Measurements from ENCODE around the gene COL20A1. TPM values are rescaled to one million over a fixed set of nuclear protein-coding genes. Genes with fewer than 3 reads are reported as not detected.

The COL20A1 gene

DNA sequence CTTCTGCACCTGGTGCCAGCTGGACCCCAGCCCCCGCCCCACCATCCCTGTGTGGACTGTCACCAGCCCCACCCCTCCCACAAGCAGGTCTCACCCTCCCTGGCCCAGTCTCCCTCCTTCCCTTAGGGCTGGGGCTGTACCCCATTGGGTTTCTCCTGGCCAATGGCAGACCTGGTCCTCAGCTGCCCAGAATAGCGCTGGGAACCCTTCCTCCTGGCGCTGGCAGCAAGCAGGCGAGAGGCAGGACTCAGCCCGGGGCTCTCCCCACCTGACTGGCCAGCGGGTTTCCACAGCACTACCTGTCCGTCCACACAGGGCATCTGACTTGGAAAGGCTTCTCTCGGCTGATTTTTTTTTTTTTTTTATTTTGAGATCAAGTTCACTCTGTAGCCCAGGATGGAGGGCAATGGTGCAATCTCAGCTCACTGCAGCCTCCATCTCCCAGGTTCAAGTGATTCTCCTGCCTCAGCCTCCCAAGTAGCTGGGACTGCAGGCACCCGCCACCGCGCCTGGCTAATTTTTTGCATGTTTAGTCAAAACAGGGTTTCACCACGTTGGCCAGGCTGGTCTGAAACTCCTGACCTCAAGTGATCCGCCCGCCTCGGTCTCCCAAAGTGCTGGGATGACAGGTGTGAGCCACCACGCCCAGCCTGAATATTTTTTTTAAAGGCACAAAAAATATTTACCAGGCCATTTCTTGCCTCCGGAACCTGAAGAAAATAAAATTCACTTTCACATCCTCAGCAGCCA lies 89.7 kb downstream of the COL20A1 start:
- no peak overlapping the region for H4K91ac ChIP-seq (ENCODE audit: low read length)
- WGBS = 80% methylated on average over 17 of the region's 17 CpGs

DNA sequence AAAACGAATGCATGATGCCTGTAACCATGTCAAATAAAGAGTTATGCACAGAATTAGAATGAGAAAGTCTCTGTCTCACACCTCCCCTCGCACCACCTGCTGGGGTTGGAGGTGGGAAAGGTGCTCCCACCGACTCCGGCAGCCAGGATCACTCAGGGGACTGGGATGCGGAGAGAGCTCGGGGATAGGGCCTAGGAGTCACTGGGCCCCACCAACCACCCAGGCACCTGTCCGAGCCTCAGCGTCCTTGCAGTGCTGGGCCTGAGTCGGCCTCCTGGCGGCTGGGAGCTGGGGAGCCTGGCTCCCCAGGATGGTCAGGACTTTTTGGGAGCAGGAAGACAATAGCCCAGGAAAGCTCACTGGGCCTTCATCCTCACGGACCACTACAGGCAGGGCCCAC lies 90.6 kb downstream of the COL20A1 start:
- H3K23ac ChIP-seq (ENCODE audit: low read length in 2 of 2) = no peak overlapping the region
- no peak overlapping the region for H3K14ac ChIP-seq (ENCODE audit: low read length in 2 of 2)

More for the DNA sequence above, 89.7 kb downstream of the COL20A1 start:
- Histone ChIP-seq H2BK15ac (ENCODE audit: low read depth, poor library complexity, severe bottlenecking) (no peak overlapping the region), H3K23ac (ENCODE audit: low read length in 2 of 2) (no peak overlapping the region), H3K4me3 (ENCODE audit: insufficient read depth in 1 of 2, low read depth in 1 of 2, low read length in 2 of 2) (no peak overlapping the region), H2BK12ac (ENCODE audit: low read length in 2 of 2) (no peak overlapping the region), H3K4ac (ENCODE audit: low read depth in 1 of 2, low read length in 2 of 2) (no peak overlapping the region), H3K14ac (ENCODE audit: low read length in 2 of 2) (no peak overlapping the region), H3K4me1 (ENCODE audit: control insufficient read depth, insufficient read depth, low read depth, low read length) (peaks cover 5% of the 10 kb centered on the region), H2AFZ (ENCODE audit: low read depth, low read length) (no peak overlapping the region), H3K4me2 (ENCODE audit: low read length, poor library complexity, severe bottlenecking) (no peak overlapping the region), H3K79me1 (replicated peaks; ENCODE audit: low read length, poor library complexity, severe bottlenecking) (no peaks in the 10 kb centered on the region), H3K9ac (ENCODE audit: low read length) (no peak overlapping the region), H2BK120ac (ENCODE audit: low read depth, low read length) (no peak overlapping the region), H3K27ac (ENCODE audit: low read length, poor library complexity, severe bottlenecking) (no peak overlapping the region), H4K8ac (ENCODE audit: low read length) (no peak overlapping the region), H3K36me3 (ENCODE audit: control insufficient read depth in 1 of 2, insufficient read depth in 2 of 2, low read depth in 1 of 2, low read length in 2 of 2) (no peaks in the 10 kb centered on the region), H3K9me3 (ENCODE audit: control insufficient read depth, low read length) (peaks cover 22% of the 10 kb centered on the region), H3K27me3 (ENCODE audit: control insufficient read depth in 1 of 2, insufficient read depth in 1 of 2, low read length in 2 of 2) (peaks cover 20 to 34% of the 10 kb centered on the region in 2 experiments), H2AK5ac (ENCODE audit: low read length, severe bottlenecking) (no peak overlapping the region), H3K18ac (ENCODE audit: low read depth in 1 of 2, low read length in 2 of 2) (no peak overlapping the region), H2BK5ac (ENCODE audit: low read depth, low read length, poor library complexity, severe bottlenecking) (no peak overlapping the region)
- no peak for DNase-seq

GRCh38 chr20:63384336-63384735 lies 91.3 kb downstream of the COL20A1 start:
- Histone ChIP-seq H3K27me3 (ENCODE audit: control insufficient read depth in 1 of 2, insufficient read depth in 1 of 2, low read length in 2 of 2) (peaks cover 8 to 22% of the 10 kb centered on the region in 2 experiments), H3K18ac (ENCODE audit: low read depth in 1 of 2, low read length in 2 of 2) (no peak overlapping the region), H2BK15ac (ENCODE audit: low read depth, poor library complexity, severe bottlenecking) (no peak overlapping the region), H2BK120ac (ENCODE audit: low read depth, low read length) (no peak overlapping the region), H3K27ac (ENCODE audit: low read length, poor library complexity, severe bottlenecking) (no peak overlapping the region), H3K9ac (ENCODE audit: low read length) (no peak overlapping the region), H3K4me2 (ENCODE audit: low read length, poor library complexity, severe bottlenecking) (no peak overlapping the region), H3K4ac (ENCODE audit: low read depth in 1 of 2, low read length in 2 of 2) (no peak overlapping the region), H4K91ac (ENCODE audit: low read length) (no peak overlapping the region), H2BK12ac (ENCODE audit: low read length in 2 of 2) (no peak overlapping the region), H2AFZ (ENCODE audit: low read depth, low read length) (no peak overlapping the region), H3K4me3 (ENCODE audit: insufficient read depth in 1 of 2, low read depth in 1 of 2, low read length in 2 of 2) (no peak overlapping the region), H3K4me1 (ENCODE audit: control insufficient read depth, insufficient read depth, low read depth, low read length) (peaks cover 2% of the 10 kb centered on the region), H3K14ac (ENCODE audit: low read length in 2 of 2) (no peak overlapping the region), H3K9me3 (ENCODE audit: control insufficient read depth, low read length) (peaks cover 29% of the 10 kb centered on the region), H3K23ac (ENCODE audit: low read length in 2 of 2) (no peak overlapping the region), H4K8ac (ENCODE audit: low read length) (no peak overlapping the region), H2AK5ac (ENCODE audit: low read length, severe bottlenecking) (no peak overlapping the region), H2BK5ac (ENCODE audit: low read depth, low read length, poor library complexity, severe bottlenecking) (no peak overlapping the region), H3K36me3 (ENCODE audit: control insufficient read depth in 1 of 2, insufficient read depth in 2 of 2, low read depth in 1 of 2, low read length in 2 of 2) (no peaks in the 10 kb centered on the region), H3K79me1 (replicated peaks; ENCODE audit: low read length, poor library complexity, severe bottlenecking) (no peaks in the 10 kb centered on the region)
- no peak for DNase-seq
- 85% methylated on average over 16 of the region's 18 CpGs for WGBS

More for the DNA sequence above, 90.6 kb downstream of the COL20A1 start:
- Histone ChIP-seq H3K27me3 (ENCODE audit: control insufficient read depth in 1 of 2, insufficient read depth in 1 of 2, low read length in 2 of 2) (peaks cover 14 to 26% of the 10 kb centered on the region in 2 experiments), H4K8ac (ENCODE audit: low read length) (no peak overlapping the region), H3K18ac (ENCODE audit: low read depth in 1 of 2, low read length in 2 of 2) (no peak overlapping the region), H3K36me3 (ENCODE audit: control insufficient read depth in 1 of 2, insufficient read depth in 2 of 2, low read depth in 1 of 2, low read length in 2 of 2) (no peaks in the 10 kb centered on the region), H3K4me2 (ENCODE audit: low read length, poor library complexity, severe bottlenecking) (no peak overlapping the region), H3K4me3 (ENCODE audit: insufficient read depth in 1 of 2, low read depth in 1 of 2, low read length in 2 of 2) (no peak overlapping the region), H3K9ac (ENCODE audit: low read length) (no peak overlapping the region), H2BK120ac (ENCODE audit: low read depth, low read length) (no peak overlapping the region), H2BK5ac (ENCODE audit: low read depth, low read length, poor library complexity, severe bottlenecking) (no peak overlapping the region), H3K79me1 (replicated peaks; ENCODE audit: low read length, poor library complexity, severe bottlenecking) (no peaks in the 10 kb centered on the region), H3K27ac (ENCODE audit: low read length, poor library complexity, severe bottlenecking) (no peak overlapping the region), H2AFZ (ENCODE audit: low read depth, low read length) (no peak overlapping the region), H3K4me1 (ENCODE audit: control insufficient read depth, insufficient read depth, low read depth, low read length) (peaks cover 2% of the 10 kb centered on the region), H2BK12ac (ENCODE audit: low read length in 2 of 2) (no peak overlapping the region), H4K91ac (ENCODE audit: low read length) (no peak overlapping the region), H2BK15ac (ENCODE audit: low read depth, poor library complexity, severe bottlenecking) (no peak overlapping the region), H3K9me3 (ENCODE audit: control insufficient read depth, low read length) (peaks cover 22% of the 10 kb centered on the region), H2AK5ac (ENCODE audit: low read length, severe bottlenecking) (no peak overlapping the region), H3K4ac (ENCODE audit: low read depth in 1 of 2, low read length in 2 of 2) (no peak overlapping the region)
- 75% methylated on average over 10 of the region's 11 CpGs for whole genome bisulfite sequencing
- DNase-seq = no peak

Small RNA genes within 50 kb of the gene (small RNA-seq; reads per million reads assigned to genes)
- 154 reads per million, percentile 93 among the genes with 10 or more reads in this experiment for gene MIR4326 (ENCODE audit: low read depth)
- gene RNU6-994P (ENCODE audit: low read depth) = not detected

Measured in mesenchymal stem cell (in vitro differentiated cells and primary cell).